Lower lobe of right lung (tissue), 2 donors: ENCODE results near the gene PGAP2. TPM values are rescaled to one million over a fixed set of nuclear protein-coding genes. Genes with fewer than 3 reads are reported as not detected.
A peak's percentile ranks its signal among the peaks of the same experiment; 100 is the strongest.

Experiments used
- ATAC-seq, 2 donors: fragments of 200-7000 bp; cut with Tn5 transposase; one replicate each; pipeline ENCODE4 v1.9.1; 2020 to 2022; ENCODE audit warnings: mild to moderate bottlenecking in 2 of 2, moderate library complexity in 2 of 2
- DNase-seq: peaks from one replicate; pipeline ENCODE4 v3.0.0-alpha.2; 2020
- H3K27ac ChIP-seq: fragments of 200-600 bp; one replicate; pipeline ENCODE4 v1.8.0; 2022
- H3K27me3 ChIP-seq: fragments of 200-600 bp; one replicate; pipeline ENCODE4 v1.8.0; 2022; ENCODE audit warnings: low read depth
- H3K36me3 ChIP-seq: fragments of 200-600 bp; one replicate; pipeline ENCODE4 v1.8.0; 2022; ENCODE audit warnings: mild to moderate bottlenecking
- H3K4me1 ChIP-seq: fragments of 200-600 bp; one replicate; pipeline ENCODE4 v1.8.0; 2022
- H3K4me3 ChIP-seq: fragments of 200-600 bp; one replicate; pipeline ENCODE4 v1.8.0; 2022; ENCODE audit warnings: mild to moderate bottlenecking
- H3K9me3 ChIP-seq: fragments of 200-600 bp; one replicate; pipeline ENCODE4 v1.8.0; 2022
- CTCF ChIP-seq: fragments of 200-600 bp; IDR thresholded peaks from one replicate; pipeline ENCODE4 v1.8.0; 2022; ENCODE audit warnings: antibody characterized with exemption, mild to moderate bottlenecking
- intact Hi-C: fragments of 100-400 bp; cut with DNase I; formaldehyde crosslinking; loops from one replicate; pipeline ENCODE4 v1.11.0; 2022
- total RNA-seq: library from RNA; stranded (reverse); fragmentation: NEBNext Ultra II Directional; extraction: Animal tissue kit (Norgen Biotek cat#: 25700); gene quantifications from one replicate; pipeline ENCODE4 v1.2.1, GENCODE V29; 2021
- donor health status: DM: no; HTN: yes; CAD: no; lungs with severe emphysema.

PGAP2 gene
- total RNA-seq, 1 donor from 2014 or later = 23.8 TPM

DNA sequence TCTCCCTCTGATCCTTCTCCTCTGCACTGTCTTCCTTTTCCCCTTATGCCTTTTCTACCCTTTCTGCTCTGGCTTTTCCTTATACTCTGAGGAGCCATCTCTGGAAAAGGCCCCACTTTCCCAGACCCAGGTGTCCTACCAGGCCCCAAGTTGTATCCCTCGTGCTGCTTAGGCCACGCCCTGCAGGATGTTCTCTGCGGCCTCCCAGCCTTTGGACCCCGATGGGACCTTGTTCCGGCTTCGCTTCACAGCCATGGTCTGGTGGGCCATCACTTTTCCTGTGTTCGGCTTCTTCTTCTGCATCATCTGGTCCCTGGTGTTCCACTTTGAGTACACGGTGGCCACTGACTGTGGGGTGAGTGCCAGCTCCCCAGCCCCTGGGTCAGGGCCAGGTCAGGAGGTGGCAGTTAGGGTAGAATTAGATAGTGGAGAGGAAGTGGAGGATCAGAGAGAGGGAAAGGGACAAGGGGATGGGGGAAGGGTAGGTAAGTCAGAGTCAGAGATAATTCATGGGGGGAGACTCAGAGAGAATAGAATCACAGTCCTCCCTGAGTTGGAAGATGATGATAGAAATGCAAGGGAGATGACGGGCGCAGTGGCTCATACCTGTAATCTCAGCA lies 8.9 kb downstream of the PGAP2 start:
- no peak for TF ChIP-seq CTCF
- DNase-seq (no peak), ATAC-seq (no peak)
- H3K27ac ChIP-seq = no peak overlapping the region
- no peaks in the 10 kb centered on the region for H3K9me3 ChIP-seq
- H3K4me3 ChIP-seq = peak overlapping the region; percentile 14
- intact Hi-C loops = no loop called here
- H3K4me1 ChIP-seq = no peaks in the 10 kb centered on the region
- no peaks in the 10 kb centered on the region for H3K36me3 ChIP-seq
- H3K27me3 ChIP-seq = no peaks in the 10 kb centered on the region

GRCh38 chr11:3820971-3821370 lies 12.6 kb downstream of the PGAP2 start:
- no peak for TF ChIP-seq CTCF
- ATAC-seq = no peak
- Histone ChIP-seq H3K36me3 (peaks cover 10% of the 10 kb centered on the region), H3K4me1 (no peaks in the 10 kb centered on the region), H3K27me3 (no peaks in the 10 kb centered on the region), H3K27ac (no peak overlapping the region), H3K9me3 (no peaks in the 10 kb centered on the region), H3K4me3 (no peak overlapping the region)
- no peak for DNase-seq
- intact Hi-C loops = no loop called here

- Histone ChIP-seq H3K9me3 (no peaks in the 10 kb centered on the region), H3K27ac (no peak overlapping the region), H3K27me3 (no peaks in the 10 kb centered on the region), H3K4me1 (no peaks in the 10 kb centered on the region), H3K4me3 (no peak overlapping the region), H3K36me3 (peaks cover 22% of the 10 kb centered on the region)
- intact Hi-C loops = no loop called here
- no peak for ATAC-seq
- no peak for TF ChIP-seq CTCF
- DNase-seq = no peak
Observed at GRCh38 chr11:3822312-3822711, 14.0 kb downstream of the PGAP2 start.

DNA sequence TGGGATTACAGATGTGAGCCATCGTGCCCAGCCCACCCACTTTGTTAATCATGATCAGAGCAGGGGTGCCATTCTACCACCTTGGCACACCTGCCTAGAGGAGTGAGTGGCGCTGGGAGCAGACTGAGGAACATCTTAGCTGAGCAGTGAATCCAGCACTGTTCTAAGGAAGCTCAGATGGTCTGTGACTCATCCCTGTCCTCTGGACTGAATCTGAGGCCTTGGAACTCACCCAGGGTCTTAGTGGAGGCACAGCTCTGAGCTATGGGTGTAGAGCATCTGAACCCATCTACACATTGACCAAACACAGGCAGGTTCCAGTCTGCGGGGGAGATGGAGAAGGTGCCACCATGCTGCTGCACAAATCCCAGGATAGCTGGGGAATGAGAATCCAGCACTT lies 14.9 kb downstream of the PGAP2 start:
- Histone ChIP-seq H3K4me1 (no peaks in the 10 kb centered on the region), H3K36me3 (peaks cover 31% of the 10 kb centered on the region), H3K9me3 (no peaks in the 10 kb centered on the region), H3K4me3 (no peak overlapping the region), H3K27ac (no peak overlapping the region), H3K27me3 (no peaks in the 10 kb centered on the region)
- ATAC-seq = no peak
- TF ChIP-seq CTCF = no peak
- intact Hi-C loops = no loop called here
- no peak for DNase-seq

DNA sequence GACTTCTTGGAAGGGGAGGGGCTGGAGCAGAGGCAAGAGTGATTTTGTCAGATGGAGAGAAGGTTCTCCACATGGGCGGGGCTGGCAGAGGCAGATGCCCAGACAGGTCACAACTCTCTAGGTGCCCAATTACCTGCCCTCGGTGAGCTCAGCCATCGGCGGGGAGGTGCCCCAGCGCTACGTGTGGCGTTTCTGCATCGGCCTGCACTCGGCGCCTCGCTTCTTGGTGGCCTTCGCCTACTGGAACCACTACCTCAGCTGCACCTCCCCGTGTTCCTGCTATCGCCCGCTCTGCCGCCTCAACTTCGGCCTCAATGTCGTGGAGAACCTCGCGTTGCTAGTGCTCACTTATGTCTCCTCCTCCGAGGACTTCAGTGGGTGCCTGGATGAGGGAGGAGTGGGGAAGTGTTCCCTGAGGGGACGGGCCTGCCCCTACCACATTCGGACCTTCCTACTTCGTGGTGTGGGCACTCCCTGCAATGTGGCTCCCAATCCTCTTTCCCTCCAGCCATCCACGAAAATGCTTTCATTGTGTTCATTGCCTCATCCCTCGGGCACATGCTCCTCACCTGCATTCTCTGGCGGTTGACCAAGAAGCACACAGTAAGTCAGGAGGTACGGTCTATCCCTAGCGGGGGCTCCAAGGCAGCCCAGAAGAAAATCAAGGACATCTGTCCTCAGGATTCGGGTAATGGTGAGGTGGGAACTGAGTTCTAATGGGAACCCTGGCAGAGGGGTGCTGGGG lies 15.6 kb downstream of the PGAP2 start:
- no peaks in the 10 kb centered on the region for H3K9me3 ChIP-seq
- intact Hi-C loops = no loop called here
- no peaks in the 10 kb centered on the region for H3K27me3 ChIP-seq
- H3K36me3 ChIP-seq = peaks cover 31% of the 10 kb centered on the region
- no peak for ATAC-seq
- no peak for TF ChIP-seq CTCF
- DNase-seq = no peak
- no peak overlapping the region for H3K4me3 ChIP-seq
- no peak overlapping the region for H3K27ac ChIP-seq
- H3K4me1 ChIP-seq = no peaks in the 10 kb centered on the region
